Endodermal cell (in vitro differentiated cells): ENCODE data around the gene KRT9. TPM values are rescaled to one million over a fixed set of nuclear protein-coding genes. Genes with fewer than 3 reads are reported as not detected.

Experiments used
- DNase-seq: peaks from one replicate; pipeline ENCODE4 v3.0.0-alpha.2; 2017
- H3K27ac ChIP-seq: 2 replicates; pipeline ENCODE4 v1.5.1; 2013; ENCODE audit warnings: mild to moderate bottlenecking, low read depth, low read length, moderate library complexity
- H3K27me3 ChIP-seq: 2 replicates; pipeline ENCODE4 v1.6.1; 2013; ENCODE audit warnings: mild to moderate bottlenecking, low read length, moderate library complexity; ENCODE audit not compliant: insufficient read depth, control insufficient read depth, poor library complexity, severe bottlenecking
- H3K36me3 ChIP-seq: 2 replicates; pipeline ENCODE4 v1.7.0; 2013; ENCODE audit warnings: mild to moderate bottlenecking, low read length, moderate library complexity; ENCODE audit not compliant: control insufficient read depth, insufficient read depth
- H3K4me1 ChIP-seq: one replicate; pipeline ENCODE4 v1.7.0; 2013; ENCODE audit warnings: low read length; ENCODE audit not compliant: control insufficient read depth, insufficient read depth
- H3K4me3 ChIP-seq: 2 replicates; pipeline ENCODE4 v1.5.1; 2013; ENCODE audit warnings: mild to moderate bottlenecking, low read length, moderate library complexity
- H3K9ac ChIP-seq: 2 replicates; pipeline ENCODE4 v1.6.1; 2013; ENCODE audit warnings: mild to moderate bottlenecking, low read length, moderate library complexity; ENCODE audit not compliant: poor library complexity, severe bottlenecking; ENCODE audit errors: extremely low read depth
- H3K9me3 ChIP-seq: 2 replicates; pipeline ENCODE4 v1.6.1; 2013; ENCODE audit warnings: mild to moderate bottlenecking, low read length, moderate library complexity; ENCODE audit not compliant: control insufficient read depth
- H3K27ac Mint-ChIP-seq: 2 replicates; pipeline ENCODE4 v1.8.0; 2020; ENCODE audit warnings: mixed read lengths
- H3K27me3 Mint-ChIP-seq: 2 replicates; pipeline ENCODE4 v1.8.0; 2021; ENCODE audit warnings: mild to moderate bottlenecking, mixed read lengths; ENCODE audit not compliant: insufficient read depth
- H3K36me3 Mint-ChIP-seq: 2 replicates; pipeline ENCODE4 v1.8.0; 2020; ENCODE audit warnings: low read depth, mixed read lengths
- H3K4me1 Mint-ChIP-seq: 2 replicates; pipeline ENCODE4 v1.8.0; 2020; ENCODE audit warnings: mixed read lengths
- H3K4me3 Mint-ChIP-seq: 2 replicates; pipeline ENCODE4 v1.8.0; 2020; ENCODE audit warnings: mild to moderate bottlenecking, moderate library complexity, mixed read lengths
- H3K9me3 Mint-ChIP-seq: 2 replicates; pipeline ENCODE4 v1.8.0; 2020; ENCODE audit warnings: mild to moderate bottlenecking, mixed read lengths
- WGBS, 2 experiments: methylation state at CpG; one replicate each; pipeline versions ENCODE4 v1.1.5 to v1.1.7; 2013; ENCODE audit warnings: missing lambda C conversion rate in 2 of 2, mixed read lengths in 1 of 2; ENCODE audit not compliant: insufficient coverage in 1 of 2, insufficient read length in 1 of 2; 5-methylcytosine and 5-hydroxymethylcytosine counted together
- total RNA-seq, 2 donors: library from RNA; stranded (reverse); fragmentation: NEBNext Ultra II Directional in 1 of 2; extraction: Animal tissue kit (Norgen Biotek cat#: 25700) in 1 of 2; gene quantifications; 2 replicates in 1 of 2; 3 replicates in 1 of 2; pipeline ENCODE4 v1.2.1, GENCODE V29; 2021
- TF ChIP-seq, protein P1 (sequence below): fragments of 200-600 bp; sonication (generic); conservative IDR thresholded peaks from 2 replicates; pipeline ENCODE4 v1.5.0; 2021; ENCODE audit warnings: antibody characterized with exemption, mild to moderate bottlenecking

KRT9 gene
- total RNA-seq, 2 donors from 2014 or later = not detected

DNA sequence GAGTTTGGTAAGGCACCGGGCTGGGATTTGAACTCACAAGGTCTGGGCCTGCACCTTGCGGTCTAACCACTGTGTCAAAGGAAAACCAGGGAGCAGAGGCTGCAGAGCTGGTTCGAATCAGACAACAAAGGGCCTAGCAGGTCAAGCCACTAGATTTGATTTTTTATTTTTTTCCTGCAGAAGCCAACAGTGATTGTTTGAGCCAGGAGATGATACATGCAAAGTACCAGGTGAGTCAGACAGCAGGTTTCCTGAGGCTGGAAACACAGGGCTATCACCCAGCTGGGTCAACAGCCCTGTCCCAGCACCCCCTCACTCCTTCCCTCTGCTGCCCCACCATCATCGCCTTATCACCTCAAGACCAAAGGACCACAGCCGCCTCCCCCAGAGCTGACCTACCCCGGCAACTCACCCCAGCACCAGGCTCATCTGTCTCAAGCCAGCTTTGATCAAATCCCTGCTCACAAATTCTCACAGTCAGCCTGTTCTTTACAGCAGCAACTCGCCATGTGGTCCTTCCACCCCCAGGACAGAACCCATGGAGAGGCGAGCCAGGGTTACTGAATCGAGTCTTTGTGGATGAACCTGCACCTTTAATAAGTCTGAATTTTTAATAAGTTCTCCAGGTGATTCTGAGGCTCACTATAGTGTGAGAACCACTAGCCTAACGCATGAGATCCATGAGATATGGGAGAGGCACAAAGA is 30.8 kb downstream of the KRT9 start:
- H3K27ac Mint-ChIP-seq = peak overlapping the region; percentile 78
- no peaks in the 10 kb centered on the region for H3K9me3 Mint-ChIP-seq
- peak; percentile 55 for DNase-seq
- 88 to 90% methylated on average over 9 to 10 of the region's 10 CpGs for WGBS, 2 experiments
- Histone ChIP-seq H3K36me3 (no peaks in the 10 kb centered on the region), H3K27me3 (no peaks in the 10 kb centered on the region), H3K9me3 (no peaks in the 10 kb centered on the region), H3K4me3 (no peak overlapping the region), H3K27ac (no peak overlapping the region), H3K4me1 (peaks cover 18% of the 10 kb centered on the region), H3K9ac (no peak overlapping the region)
- TF ChIP-seq, protein P1, sequence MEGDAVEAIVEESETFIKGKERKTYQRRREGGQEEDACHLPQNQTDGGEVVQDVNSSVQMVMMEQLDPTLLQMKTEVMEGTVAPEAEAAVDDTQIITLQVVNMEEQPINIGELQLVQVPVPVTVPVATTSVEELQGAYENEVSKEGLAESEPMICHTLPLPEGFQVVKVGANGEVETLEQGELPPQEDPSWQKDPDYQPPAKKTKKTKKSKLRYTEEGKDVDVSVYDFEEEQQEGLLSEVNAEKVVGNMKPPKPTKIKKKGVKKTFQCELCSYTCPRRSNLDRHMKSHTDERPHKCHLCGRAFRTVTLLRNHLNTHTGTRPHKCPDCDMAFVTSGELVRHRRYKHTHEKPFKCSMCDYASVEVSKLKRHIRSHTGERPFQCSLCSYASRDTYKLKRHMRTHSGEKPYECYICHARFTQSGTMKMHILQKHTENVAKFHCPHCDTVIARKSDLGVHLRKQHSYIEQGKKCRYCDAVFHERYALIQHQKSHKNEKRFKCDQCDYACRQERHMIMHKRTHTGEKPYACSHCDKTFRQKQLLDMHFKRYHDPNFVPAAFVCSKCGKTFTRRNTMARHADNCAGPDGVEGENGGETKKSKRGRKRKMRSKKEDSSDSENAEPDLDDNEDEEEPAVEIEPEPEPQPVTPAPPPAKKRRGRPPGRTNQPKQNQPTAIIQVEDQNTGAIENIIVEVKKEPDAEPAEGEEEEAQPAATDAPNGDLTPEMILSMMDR = no peak
- H3K4me1 Mint-ChIP-seq = peaks cover 60% of the 10 kb centered on the region
- H3K36me3 Mint-ChIP-seq = no peaks in the 10 kb centered on the region
- no peaks in the 10 kb centered on the region for H3K27me3 Mint-ChIP-seq
- H3K4me3 Mint-ChIP-seq = peak overlapping the region; percentile 10

DNA sequence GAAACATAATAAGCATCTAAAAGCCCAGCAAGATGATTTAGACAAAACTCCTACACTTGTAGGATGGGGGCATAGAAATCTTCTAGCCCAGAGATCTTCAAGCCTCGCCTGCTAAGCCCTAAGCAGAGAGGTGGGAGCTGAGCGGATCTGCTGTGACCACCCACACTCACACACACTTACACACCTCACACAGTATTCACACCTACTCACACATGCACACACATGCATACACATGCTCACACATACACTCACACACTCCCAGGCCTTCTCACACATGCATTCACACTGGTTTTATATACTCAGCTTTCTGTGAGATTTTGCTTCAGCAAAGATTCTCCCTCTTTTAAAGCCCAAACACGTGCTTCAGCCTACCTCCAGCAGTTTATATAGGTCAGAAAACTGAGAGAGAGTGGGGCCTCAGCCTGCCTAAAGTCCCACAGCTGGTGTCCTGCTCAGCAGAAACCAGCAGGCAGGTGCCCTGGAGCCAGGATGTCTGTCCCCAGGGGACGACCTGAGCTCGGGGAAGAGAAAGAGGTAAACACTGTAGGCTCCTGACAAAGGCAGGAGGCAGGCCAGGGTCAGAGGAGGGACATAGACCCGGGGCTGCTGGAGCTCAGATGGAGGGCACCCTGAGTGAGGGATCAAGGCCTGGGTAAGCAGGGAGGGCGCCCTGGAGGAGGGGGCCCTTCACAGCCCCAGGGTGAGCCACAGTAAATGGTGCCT is 31.7 kb downstream of the KRT9 start:
- TF ChIP-seq, protein P1 = no peak
- H3K27ac Mint-ChIP-seq = peak overlapping the region; percentile 78
- WGBS, 2 experiments = 52 to 72% methylated on average over 5 to 7 of the region's 7 CpGs
- H3K9ac ChIP-seq = no peak overlapping the region
- no peaks in the 10 kb centered on the region for H3K9me3 ChIP-seq
- peak overlapping the region; percentile 10 for H3K4me3 Mint-ChIP-seq
- DNase-seq = peak; percentile 80
- peaks cover 67% of the 10 kb centered on the region for H3K4me1 Mint-ChIP-seq
- H3K27me3 ChIP-seq = no peaks in the 10 kb centered on the region
- no peaks in the 10 kb centered on the region for H3K27me3 Mint-ChIP-seq
- no peaks in the 10 kb centered on the region for H3K36me3 Mint-ChIP-seq
- no peak overlapping the region for H3K27ac ChIP-seq
- no peaks in the 10 kb centered on the region for H3K36me3 ChIP-seq
- H3K4me3 ChIP-seq = no peak overlapping the region
- no peaks in the 10 kb centered on the region for H3K9me3 Mint-ChIP-seq
- H3K4me1 ChIP-seq = peaks cover 24% of the 10 kb centered on the region

DNA sequence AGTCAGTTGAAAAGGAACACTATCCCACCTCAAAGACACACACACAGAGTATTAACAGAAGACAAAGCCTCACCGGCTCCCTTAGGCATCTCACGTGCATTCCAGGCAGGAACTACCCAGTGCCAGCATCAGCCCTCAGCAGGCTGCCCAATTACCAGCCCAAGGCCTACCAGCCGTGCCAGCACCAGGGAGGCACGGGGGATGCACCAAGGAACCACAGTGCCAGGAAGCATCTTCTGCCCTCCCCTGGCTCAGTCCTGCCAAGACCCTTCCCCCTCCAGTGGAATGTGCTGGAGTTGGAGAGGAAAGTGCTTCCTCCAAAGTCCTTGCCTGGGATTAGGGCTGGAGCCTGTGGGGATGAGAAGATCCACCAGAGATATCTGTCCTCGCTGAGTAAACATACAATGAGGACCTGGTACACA is 32.8 kb downstream of the KRT9 start:
- Mint-ChIP-seq H3K27ac (peak overlapping the region; percentile 93), H3K36me3 (no peaks in the 10 kb centered on the region), H3K9me3 (no peaks in the 10 kb centered on the region), H3K4me1 (peaks cover 64% of the 10 kb centered on the region), H3K4me3 (peak overlapping the region; percentile 38), H3K27me3 (no peaks in the 10 kb centered on the region)
- H3K4me1 ChIP-seq = peaks cover 20% of the 10 kb centered on the region
- TF ChIP-seq, protein P1 = no peak
- no peak overlapping the region for H3K9ac ChIP-seq
- DNase-seq = peak; percentile 82
- H3K4me3 ChIP-seq = no peak overlapping the region
- H3K27me3 ChIP-seq = no peaks in the 10 kb centered on the region
- 73 to 87% methylated on average over 3 to 5 of the region's 5 CpGs for WGBS, 2 experiments
- no peaks in the 10 kb centered on the region for H3K9me3 ChIP-seq
- H3K27ac ChIP-seq = no peak overlapping the region
- H3K36me3 ChIP-seq = no peaks in the 10 kb centered on the region
